Right atrium auricular region (tissue), 2 donors: ENCODE results near the gene NF1. TPM values are rescaled to one million over a fixed set of nuclear protein-coding genes. Genes with fewer than 3 reads are reported as not detected.
"Not testable (repeated sequence)": the region's sequence is repeated elsewhere in the genome, so short reads cannot be mapped to it uniquely, and the experiment has no call there.

Experiments
- DNase-seq: peaks from one replicate; pipeline ENCODE4 v3.0.0-alpha.2; 2019; ENCODE audit warnings: low spot score
- H3K27ac ChIP-seq, 2 donors: fragments of 200-600 bp; sonication (generic); 1 replicate in 1 of 2; 2 replicates in 1 of 2; pipeline ENCODE4 v1.5.1; 2016 to 2019
- H3K27me3 ChIP-seq, 2 donors: fragments of 200-600 bp; sonication (generic); one replicate each; pipeline versions ENCODE4 v1.5.1 to v1.6.0; 2017 to 2019
- H3K36me3 ChIP-seq: fragments of 200-600 bp; sonication (generic); one replicate; pipeline ENCODE4 v1.5.1; 2016
- H3K4me1 ChIP-seq, 2 donors: fragments of 200-600 bp; sonication (generic); one replicate each; pipeline versions ENCODE4 v1.5.1 to v1.6.0; 2017 to 2019
- H3K4me3 ChIP-seq, 2 donors: fragments of 200-600 bp; sonication (generic); 1 replicate in 1 of 2; 2 replicates in 1 of 2; pipeline ENCODE4 v1.5.1; 2017 to 2019; ENCODE audit warnings: mild to moderate bottlenecking in 1 of 2, moderate library complexity in 1 of 2
- H3K9me3 ChIP-seq, 2 donors: fragments of 200-600 bp; sonication (generic); one replicate each; pipeline ENCODE4 v1.5.1; 2019
- CTCF ChIP-seq, 2 donors: fragments of 200-600 bp; sonication (generic); IDR thresholded peaks; one replicate each; pipeline ENCODE4 v1.5.1; 2019; ENCODE audit warnings: antibody characterized with exemption in 2 of 2
- total RNA-seq, 2 donors: library from RNA; depleted of rRNA; stranded (reverse); fragments of >200 nt; gene quantifications; one replicate each; pipeline ENCODE4 v1.1.0, GENCODE V29; 2016

NF1 gene
- 10 to 100 TPM; 47.5 to 51.4 TPM for total RNA-seq

DNA sequence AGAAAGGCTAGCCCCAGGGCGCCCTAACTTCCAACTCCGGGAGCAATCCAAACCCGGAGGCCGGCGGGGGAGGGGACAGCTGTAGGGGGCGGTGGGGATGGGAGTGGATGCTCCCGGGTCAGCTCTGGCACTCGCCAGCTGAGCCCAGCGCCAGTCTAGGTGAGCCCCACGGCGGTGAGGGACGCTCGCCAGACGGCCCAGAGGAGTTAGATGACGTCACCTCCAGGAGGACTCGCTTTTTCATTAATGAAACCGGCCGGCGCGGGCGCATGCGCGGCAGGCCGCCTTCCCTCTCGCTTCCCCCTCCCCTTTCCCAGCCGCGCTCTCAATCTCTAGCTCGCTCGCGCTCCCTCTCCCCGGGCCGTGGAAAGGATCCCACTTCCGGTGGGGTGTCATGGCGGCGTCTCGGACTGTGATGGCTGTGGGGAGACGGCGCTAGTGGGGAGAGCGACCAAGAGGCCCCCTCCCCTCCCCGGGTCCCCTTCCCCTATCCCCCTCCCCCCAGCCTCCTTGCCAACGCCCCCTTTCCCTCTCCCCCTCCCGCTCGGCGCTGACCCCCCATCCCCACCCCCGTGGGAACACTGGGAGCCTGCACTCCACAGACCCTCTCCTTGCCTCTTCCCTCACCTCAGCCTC, at the start of gene NF1:
Gene NF1, plus strand, starts transcription at position 378 of the 636 bp plus-strand sequence. CDS start 333 bp downstream, outside the sequence.
- DNase-seq: peak; percentile 97
- H3K27me3 ChIP-seq: no peaks in the 10 kb centered on the region
- peak within 1 kb of the TSS; percentile 96 to 97 for H3K27ac ChIP-seq
- no peaks in the 10 kb centered on the region for H3K9me3 ChIP-seq
- H3K4me3 ChIP-seq: peak within 1 kb of the TSS; percentile 85 to 96
- H3K36me3 ChIP-seq: no peaks in the 10 kb centered on the region
- H3K4me1 ChIP-seq: peaks cover 0 to 15% of the 10 kb centered on the region in 2 donors
- no peak for TF ChIP-seq CTCF (IDR thresholded peaks at IDR 0.05)

GRCh38 chr17:31046856-31047425, 47.8 kb upstream of the NF1 start:
- H3K36me3 ChIP-seq, DNase-seq, H3K4me3 ChIP-seq, H3K27me3 ChIP-seq, H3K27ac ChIP-seq, H3K4me1 ChIP-seq, H3K9me3 ChIP-seq: not testable (repeated sequence)

GRCh38 chr17:31048142-31048541, 46.6 kb upstream of the NF1 start:
- no peak for TF ChIP-seq CTCF (IDR thresholded peaks at IDR 0.05)
- H3K27me3 ChIP-seq: no peaks in the 10 kb centered on the region
- no peaks in the 10 kb centered on the region for H3K9me3 ChIP-seq

DNA sequence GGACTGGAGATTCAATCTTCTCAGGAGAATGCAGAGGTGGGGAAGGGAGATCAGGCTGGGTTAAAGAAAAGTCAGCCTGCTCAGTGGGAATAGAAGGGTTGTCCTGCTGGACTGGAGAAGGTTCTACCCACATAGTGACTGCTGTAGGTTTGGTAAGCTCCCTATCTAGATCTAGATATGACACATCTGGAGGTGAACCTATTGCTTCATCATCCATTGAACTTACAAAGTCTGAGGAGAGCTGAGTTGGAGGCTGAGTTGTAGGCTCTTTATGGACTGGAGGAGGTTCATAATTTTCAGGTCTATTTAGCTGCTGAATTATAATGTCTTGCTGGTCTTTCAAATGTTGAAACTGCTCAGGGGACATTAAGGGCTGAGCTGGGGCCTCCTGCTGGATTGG, 46.0 kb upstream of the NF1 start:
- Histone ChIP-seq H3K36me3 (no peaks in the 10 kb centered on the region), H3K4me1 (peaks cover 0 to 7% of the 10 kb centered on the region in 2 donors), H3K27ac (no peak overlapping the region), H3K4me3 (no peak overlapping the region), H3K9me3 (no peaks in the 10 kb centered on the region), H3K27me3 (no peaks in the 10 kb centered on the region)
- no peak for TF ChIP-seq CTCF (IDR thresholded peaks at IDR 0.05)
- no peak for DNase-seq

More at GRCh38 chr17:31048142-31048541, 46.6 kb upstream of the NF1 start:
- Histone ChIP-seq H3K4me1 (peaks cover 0 to 7% of the 10 kb centered on the region in 2 donors), H3K27ac (no peak overlapping the region), H3K36me3 (no peaks in the 10 kb centered on the region), H3K4me3 (no peak overlapping the region)
- DNase-seq: no peak

DNA sequence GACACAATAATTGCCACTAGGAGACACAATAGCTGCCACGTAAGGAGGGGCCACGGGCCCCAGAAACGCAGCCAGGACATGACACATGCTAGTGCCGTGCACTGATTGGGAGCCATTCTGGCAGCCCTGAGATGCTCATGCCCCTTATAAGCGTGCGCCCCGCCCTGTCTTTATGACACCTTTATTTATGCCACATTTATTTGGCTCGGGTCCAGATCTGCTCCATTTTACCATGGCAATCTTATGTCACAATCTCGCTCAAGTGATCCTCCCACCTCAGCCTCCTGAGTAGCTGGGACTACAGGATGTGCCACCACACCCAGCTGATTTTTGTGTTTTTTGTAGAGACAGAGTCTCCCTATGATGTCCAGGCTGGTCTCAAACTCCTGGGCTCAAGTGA, 43.8 kb upstream of the NF1 start:
- TF ChIP-seq CTCF (IDR thresholded peaks at IDR 0.05): no peak
- Histone ChIP-seq H3K4me3 (no peak overlapping the region), H3K27ac (no peak overlapping the region)

GRCh38 chr17:31051506-31051905, 43.3 kb upstream of the NF1 start:
- H3K9me3 ChIP-seq: no peaks in the 10 kb centered on the region
- peaks cover 0 to 7% of the 10 kb centered on the region in 2 donors for H3K4me1 ChIP-seq
- H3K4me3 ChIP-seq: no peak overlapping the region
- DNase-seq: no peak
- H3K27ac ChIP-seq: no peak overlapping the region
- H3K36me3 ChIP-seq: no peaks in the 10 kb centered on the region
- TF ChIP-seq CTCF (IDR thresholded peaks at IDR 0.05): no peak
- no peaks in the 10 kb centered on the region for H3K27me3 ChIP-seq

More for the DNA sequence above, 43.8 kb upstream of the NF1 start:
- no peak for DNase-seq
- no peaks in the 10 kb centered on the region for H3K27me3 ChIP-seq
- H3K4me1 ChIP-seq: peaks cover 0 to 7% of the 10 kb centered on the region in 2 donors
- no peaks in the 10 kb centered on the region for H3K36me3 ChIP-seq
- no peaks in the 10 kb centered on the region for H3K9me3 ChIP-seq
